HG03039 (cell line): ENCODE measurements around the gene NPIPB6.

Experiments used
- ATAC-seq: cut with Tn5 transposase; IDR thresholded peaks from one replicate; pipeline ENCODE4 v1.9.1; 2021; ENCODE audit warnings: mild to moderate bottlenecking, moderate library complexity; ENCODE audit not compliant: unreplicated experiment

The NPIPB6 gene

GRCh38 chr16:28300327-28300726 lies 63.0 kb downstream of the NPIPB6 start:
- ATAC-seq, result no peak

GRCh38 chr16:28298511-28298878 lies 64.8 kb downstream of the NPIPB6 start:
- no peak for ATAC-seq

- ATAC-seq, result no peak
Observed at GRCh38 chr16:28297784-28298510, 65.4 kb downstream of the NPIPB6 start.

DNA sequence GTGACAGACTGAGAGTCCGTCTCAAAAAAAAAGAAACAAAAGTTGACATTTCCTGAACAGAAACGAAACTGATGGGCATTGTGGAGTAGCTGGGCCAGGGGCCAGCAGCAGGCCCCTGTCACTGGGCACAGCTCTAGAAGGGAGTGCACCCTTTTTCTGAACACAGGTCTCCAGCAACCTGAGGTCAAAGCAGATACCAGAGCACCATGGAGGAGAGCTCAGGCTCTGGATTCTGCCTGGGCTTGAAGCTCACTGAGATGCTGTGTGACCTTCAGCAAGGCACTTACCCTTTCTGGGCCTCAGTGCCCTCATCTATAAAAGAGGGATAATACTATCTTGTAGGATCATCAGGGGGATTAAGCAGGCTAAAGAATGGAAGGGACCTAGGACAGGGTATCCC lies 66.0 kb downstream of the NPIPB6 start:
- ATAC-seq, result no peak

GRCh38 chr16:28295276-28295675 lies 68.0 kb downstream of the NPIPB6 start:
- no peak for ATAC-seq

GRCh38 chr16:28294201-28294600 lies 69.1 kb downstream of the NPIPB6 start:
- no peak for ATAC-seq

DNA sequence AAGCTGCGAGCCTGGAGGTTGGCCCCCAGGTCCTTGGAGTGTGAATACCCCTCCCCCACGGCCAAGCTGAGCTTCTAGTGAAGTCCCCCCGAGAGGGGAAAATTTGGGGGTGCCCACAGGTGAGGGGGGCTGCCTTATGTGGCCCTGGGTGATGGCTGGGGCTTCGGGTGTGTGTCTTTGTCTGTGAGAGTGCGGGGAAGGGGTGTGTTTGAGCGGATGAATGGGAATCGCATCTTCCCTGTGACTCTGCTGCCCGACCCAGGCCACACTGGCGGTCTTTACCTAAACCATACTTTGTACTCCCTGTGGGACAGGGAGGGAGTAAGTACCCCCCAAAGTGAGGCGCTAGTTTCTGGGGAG lies 69.7 kb downstream of the NPIPB6 start:
- ATAC-seq, result no peak

DNA sequence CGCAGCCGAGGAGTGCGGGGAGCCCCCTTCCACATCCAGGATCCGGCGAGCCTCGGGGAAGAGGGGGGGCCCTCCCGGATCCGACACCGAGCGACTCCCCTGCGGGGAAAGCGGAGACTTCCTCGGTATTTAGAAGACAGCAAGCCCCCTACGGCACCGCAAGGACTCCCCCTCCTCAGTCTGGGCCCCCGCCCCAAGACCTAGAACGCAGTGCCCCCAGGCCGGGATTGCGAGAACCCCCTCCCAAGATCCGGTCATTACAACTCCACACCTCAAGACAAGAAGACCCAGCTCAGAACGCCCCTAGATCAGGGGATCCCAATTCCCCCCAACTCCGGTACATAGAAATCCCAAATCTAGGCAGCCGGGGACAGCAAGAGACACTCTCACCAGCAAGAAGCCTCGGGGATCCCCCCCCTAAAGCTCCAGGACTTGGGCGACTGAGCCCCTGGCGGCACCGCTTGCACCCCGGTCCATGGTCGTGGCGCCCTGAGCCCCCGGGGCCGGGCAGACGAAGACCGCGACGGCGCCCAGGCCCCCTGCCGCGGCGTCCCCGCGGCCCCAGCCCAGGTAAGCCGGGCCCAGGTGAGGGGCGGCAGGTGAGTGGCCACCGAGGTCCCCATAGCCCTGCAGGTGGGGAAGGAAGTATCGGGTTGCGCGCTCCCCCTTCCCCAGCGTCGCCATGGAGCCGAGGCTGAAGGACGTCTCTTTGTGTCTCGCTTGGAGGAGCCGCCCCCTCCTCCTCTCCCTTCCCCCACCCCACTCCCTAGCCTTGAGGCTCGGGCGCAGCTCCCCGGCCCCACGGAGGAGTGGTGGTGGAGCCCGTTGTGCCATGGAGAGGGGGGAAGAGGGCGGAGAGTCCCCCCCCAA lies 70.3 kb downstream of the NPIPB6 start:
- ATAC-seq, result no peak
